ENCODE results near the gene SNAPIN. TPM values are rescaled to one million over a fixed set of nuclear protein-coding genes. Genes with fewer than 3 reads are reported as not detected.

The SNAPIN gene
- total RNA-seq, 4 donors from 2014 or later = 64.0 to 127 (median 90.0) TPM

DNA sequence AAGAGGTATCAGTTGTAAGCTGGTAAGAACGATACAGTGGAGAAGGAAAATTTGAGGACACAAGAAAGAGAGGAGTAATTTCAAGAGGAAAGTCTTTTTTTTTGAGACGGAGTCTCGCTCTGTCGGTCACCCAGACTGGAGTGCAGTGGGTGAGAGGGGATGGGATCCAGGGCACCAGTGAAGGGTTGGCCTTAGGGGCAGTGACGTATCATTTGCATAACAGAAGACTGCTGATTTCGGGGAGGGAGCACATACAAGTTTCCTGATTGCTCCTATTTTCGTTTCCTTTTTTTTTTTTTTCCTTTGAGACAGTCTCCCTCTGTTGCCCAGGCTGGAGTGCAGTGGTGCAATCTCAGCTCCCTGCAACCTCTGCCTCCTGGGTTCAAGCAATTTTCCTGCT, 35.4 kb upstream of the SNAPIN start:
- TF ChIP-seq CTCF (IDR thresholded peaks at IDR 0.05 in 4 of 5, conservative IDR thresholded peaks at IDR 0.05 in 1 of 5) = no peak
- no peak for TF ChIP-seq POLR2A (IDR thresholded peaks at IDR 0.05)
- in situ Hi-C loops (cut with MboI; ENCODE audit: low sequenced_read_pairs in 4 of 4) (no loop called here), intact Hi-C loops (cut with DNase I; ENCODE audit: low total_unique reads) (no loop called here)
- H3K4me3 ChIP-seq = no peak overlapping the region
- ATAC-seq (no peak), DNase-seq (no peak)
- no peaks in the 10 kb centered on the region for H3K27me3 ChIP-seq
- peaks cover 22 to 24% of the 10 kb centered on the region in 2 donors for H3K4me1 ChIP-seq
- peaks cover 0 to 31% of the 10 kb centered on the region in 2 donors for H3K36me3 ChIP-seq
- no peaks in the 10 kb centered on the region for H3K9me3 ChIP-seq
- no peak overlapping the region for H3K27ac ChIP-seq

DNA sequence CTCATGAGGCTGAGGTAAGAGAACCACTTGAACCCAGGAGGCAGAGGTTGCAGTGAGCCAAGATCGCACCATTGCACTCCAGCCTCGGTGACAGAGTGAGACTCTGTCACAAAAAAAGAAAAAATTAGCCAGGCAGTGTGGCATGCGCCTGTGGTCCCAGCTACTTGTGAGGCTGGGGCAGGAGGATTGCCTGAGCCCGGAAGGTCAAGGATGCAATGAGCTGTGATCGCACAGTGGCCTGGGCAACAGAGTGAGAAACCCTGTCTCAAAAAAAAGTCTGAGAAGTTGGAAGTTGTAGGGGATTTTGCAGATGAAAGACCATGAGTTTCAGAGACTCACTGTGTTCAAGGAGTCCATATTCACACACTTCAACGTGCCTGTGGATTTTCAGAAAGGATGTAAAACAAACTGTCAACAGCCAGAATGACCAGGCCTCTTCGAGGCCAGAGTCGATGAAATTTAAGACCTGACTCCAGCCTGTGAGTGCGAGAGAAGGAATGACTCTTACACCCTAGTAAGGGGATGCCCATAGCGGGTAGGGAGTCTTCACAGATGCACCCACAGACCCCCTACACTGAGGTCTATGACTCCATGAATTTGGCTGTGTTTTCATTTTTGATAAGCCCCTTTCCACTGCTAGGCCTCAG, 33.4 kb upstream of the SNAPIN start:
- no peak for ATAC-seq
- Histone ChIP-seq H3K36me3 (peaks cover 0 to 22% of the 10 kb centered on the region in 2 donors), H3K27ac (peak overlapping the region in 1 of 4 donors; percentile 99), H3K27me3 (no peaks in the 10 kb centered on the region), H3K4me1 (peaks cover 36 to 38% of the 10 kb centered on the region in 2 donors), H3K9me3 (no peaks in the 10 kb centered on the region), H3K4me3 (peak overlapping the region in 1 of 4 donors; percentile 65)
- DNase-seq = no peak
- TF ChIP-seq POLR2A (IDR thresholded peaks at IDR 0.05) (no peak), CTCF (IDR thresholded peaks at IDR 0.05 in 4 of 5, conservative IDR thresholded peaks at IDR 0.05 in 1 of 5) (no peak)
- intact Hi-C loops (cut with DNase I; ENCODE audit: low total_unique reads) = no loop called here
- in situ Hi-C loops (cut with MboI; ENCODE audit: low sequenced_read_pairs in 4 of 4) = no loop called here

DNA sequence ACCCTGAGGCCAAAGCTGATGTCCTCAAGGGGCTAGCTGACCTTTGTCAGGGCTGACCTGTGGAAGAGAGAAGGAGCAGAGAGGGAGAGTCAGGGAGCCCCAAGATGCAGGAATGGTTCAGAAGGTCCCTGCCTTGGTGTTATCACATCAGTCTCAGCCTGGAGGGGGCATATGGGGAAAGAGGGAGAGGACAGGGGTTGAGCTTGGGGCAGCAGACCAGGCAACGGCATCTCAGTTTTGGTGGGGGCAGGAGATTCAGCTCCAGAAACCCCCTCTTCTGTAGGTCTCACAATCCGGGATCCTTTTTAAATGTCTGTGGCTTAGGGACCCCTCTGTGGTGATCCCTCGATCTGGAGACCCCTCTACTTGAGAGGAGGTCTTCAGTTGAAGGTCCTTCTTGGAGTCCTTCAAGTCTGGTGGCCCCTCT, 32.0 kb upstream of the SNAPIN start:
- Histone ChIP-seq H3K9me3 (no peaks in the 10 kb centered on the region), H3K4me1 (peaks cover 36 to 50% of the 10 kb centered on the region in 2 donors), H3K27ac (peak overlapping the region; percentile 95 to 100 (median 100)), H3K27me3 (no peaks in the 10 kb centered on the region), H3K4me3 (peak overlapping the region; percentile 62 to 76 (median 64)), H3K36me3 (peaks cover 0 to 22% of the 10 kb centered on the region in 2 donors)
- no peak for TF ChIP-seq POLR2A (IDR thresholded peaks at IDR 0.05)
- in situ Hi-C loops (cut with MboI; ENCODE audit: low sequenced_read_pairs in 4 of 4) (no loop called here), intact Hi-C loops (cut with DNase I; ENCODE audit: low total_unique reads) (no loop called here)
- no peak for ATAC-seq
- no peak for DNase-seq

- peak in 3 of 5 experiments; percentile 43 to 56 (median 53) for TF ChIP-seq CTCF (IDR thresholded peaks at IDR 0.05 in 4 of 5, conservative IDR thresholded peaks at IDR 0.05 in 1 of 5)
- TF ChIP-seq POLR2A (IDR thresholded peaks at IDR 0.05) = peak; percentile 50 to 64
- peak; percentile 71 to 83 for DNase-seq
- in situ Hi-C loops (cut with MboI; ENCODE audit: low sequenced_read_pairs in 4 of 4) = no loop called here
- intact Hi-C loops (cut with DNase I; ENCODE audit: low total_unique reads) = loop anchor here (1.0 kb wide), 1 partner anchor 44 kb away; no protein-coding TSS in a partner anchor
- Histone ChIP-seq H3K27me3 (no peaks in the 10 kb centered on the region), H3K36me3 (peaks cover 0 to 21% of the 10 kb centered on the region in 2 donors), H3K4me1 (peaks cover 36 to 50% of the 10 kb centered on the region in 2 donors), H3K27ac (peak within 1 kb of the TSS; percentile 95 to 100 (median 100)), H3K9me3 (no peaks in the 10 kb centered on the region), H3K4me3 (peak within 1 kb of the TSS; percentile 62 to 76 (median 64))
- peak; percentile 42 to 50 for ATAC-seq
Measured at GRCh38 chr1:153626904-153627714, 31.4 kb upstream of the SNAPIN start, which contains the start of gene S100A13. Gene S100A13, minus strand, starts transcription at chr1:153627505. Its CDS starts 1,033 bp downstream, at chr1:153626472.

Data from gastrocnemius medialis (tissue), 4 donors.